Activated naive CD4-positive, alpha-beta T cell treated with anti-CD3 and anti-CD28 coated beads for 36 hours (primary cell): ENCODE results near the gene LGR6. TPM values are rescaled to one million over a fixed set of nuclear protein-coding genes. Genes with fewer than 3 reads are reported as not detected.
"Not testable (repeated sequence)": the region's sequence is repeated elsewhere in the genome, so short reads cannot be mapped to it uniquely, and the experiment has no call there.

Experiments
- CTCF ChIA-PET: fragments of 350-600 bp; sonication (Branson Sonifier 250); formaldehyde crosslinking; loops from one replicate; lab custom pipeline; 2021; ENCODE audit warnings: antibody characterized with exemption; lab: Charles Lee
- DNase-seq: peaks from one replicate; pipeline ENCODE4 v3.0.0-alpha.2; 2020
- H3K27ac Mint-ChIP-seq: one replicate; pipeline ENCODE4 v1.8.0; 2021; ENCODE audit warnings: mild to moderate bottlenecking, mixed read lengths
- H3K27me3 Mint-ChIP-seq: one replicate; pipeline ENCODE4 v1.8.0; 2021; ENCODE audit warnings: low read depth, mixed read lengths
- H3K36me3 Mint-ChIP-seq: one replicate; pipeline ENCODE4 v1.8.0; 2021; ENCODE audit warnings: low read depth, mixed read lengths
- H3K4me1 Mint-ChIP-seq: one replicate; pipeline ENCODE4 v1.8.0; 2021; ENCODE audit warnings: low read depth, mixed read lengths
- H3K4me3 Mint-ChIP-seq: one replicate; pipeline ENCODE4 v1.8.0; 2021; ENCODE audit warnings: mild to moderate bottlenecking, moderate library complexity, mixed read lengths
- H3K9me3 Mint-ChIP-seq: one replicate; pipeline ENCODE4 v1.8.0; 2021; ENCODE audit warnings: mixed read lengths
- intact Hi-C: fragments of 100-400 bp; cut with micrococcal nuclease; formaldehyde crosslinking; loops from one replicate; pipeline ENCODE4 v1.15.1; 2023
- total RNA-seq, 2 experiments: library from RNA; stranded (reverse); gene quantifications; one replicate each; pipeline ENCODE4 v1.2.3, GENCODE V29; 2021

Gene LGR6
- total RNA-seq, 2 experiments from 2014 or later: 0.19 to 0.22 TPM

GRCh38 chr1:202161151-202162046 lies 32.2 kb upstream of the LGR6 start:
- Mint-ChIP-seq H3K9me3 (no peaks in the 10 kb centered on the region), H3K4me1 (peaks cover 82% of the 10 kb centered on the region), H3K27ac (peak overlapping the region; percentile 100), H3K4me3 (peak overlapping the region; percentile 99), H3K36me3 (peaks cover 28% of the 10 kb centered on the region), H3K27me3 (no peaks in the 10 kb centered on the region)
- CTCF ChIA-PET: interaction anchor here (1.0 to 2.3 kb wide), 9 partner anchors 13 to 558 kb away, joined by 4 to 14 read pairs (median 6); partner anchors contain the start of genes ARL8A, LGR6 and UBE2T
- no peak for DNase-seq
- intact Hi-C loops: loop anchor here (2.0 to 5.0 kb wide), 2 partner anchors 23 to 646 kb away; partner anchors contain the start of gene KDM5B

GRCh38 chr1:202162047-202162417 lies 31.6 kb upstream of the LGR6 start:
- Mint-ChIP-seq H3K27ac (peak overlapping the region; percentile 78), H3K27me3 (no peaks in the 10 kb centered on the region), H3K4me1 (peaks cover 79% of the 10 kb centered on the region), H3K4me3 (peak overlapping the region; percentile 99), H3K9me3 (no peaks in the 10 kb centered on the region), H3K36me3 (peaks cover 26% of the 10 kb centered on the region)
- CTCF ChIA-PET: interaction anchor here (1.1 to 2.5 kb wide), 3 partner anchors 13 to 26 kb away, joined by 4 to 10 read pairs (median 5); no protein-coding TSS in a partner anchor
- peak; percentile 61 for DNase-seq
- intact Hi-C loops: loop anchor here (5.0 kb wide), 1 partner anchor 645 kb away; the partner anchor contains the start of gene KDM5B

GRCh38 chr1:202162418-202163280 lies 30.9 kb upstream of the LGR6 start:
- H3K27me3 Mint-ChIP-seq: no peaks in the 10 kb centered on the region
- H3K4me1 Mint-ChIP-seq: peaks cover 75% of the 10 kb centered on the region
- H3K36me3 Mint-ChIP-seq: peaks cover 23% of the 10 kb centered on the region
- peak; percentile 53 for DNase-seq
- H3K9me3 Mint-ChIP-seq: no peaks in the 10 kb centered on the region
- H3K4me3 Mint-ChIP-seq: peak overlapping the region; percentile 63
- CTCF ChIA-PET: interaction anchor here (0.6 to 2.5 kb wide), 7 partner anchors 8 to 30 kb away, joined by 3 to 10 read pairs (median 3); no protein-coding TSS in a partner anchor
- peak overlapping the region; percentile 78 for H3K27ac Mint-ChIP-seq
- intact Hi-C loops: loop anchor here (5.0 kb wide), 1 partner anchor 645 kb away; the partner anchor contains the start of gene KDM5B

GRCh38 chr1:202163281-202164270 lies 30.0 kb upstream of the LGR6 start:
- Mint-ChIP-seq H3K4me1 (peaks cover 67% of the 10 kb centered on the region), H3K27me3 (no peaks in the 10 kb centered on the region), H3K9me3 (no peaks in the 10 kb centered on the region), H3K4me3 (peak overlapping the region; percentile 39), H3K36me3 (peaks cover 17% of the 10 kb centered on the region), H3K27ac (no peak overlapping the region)
- CTCF ChIA-PET: interaction anchor here (0.9 to 2.5 kb wide), 4 partner anchors 21 to 28 kb away, joined by 3 to 10 read pairs (median 3); no protein-coding TSS in a partner anchor
- DNase-seq: no peak
- intact Hi-C loops: loop anchor here (5.0 kb wide), 1 partner anchor 644 kb away; the partner anchor contains the start of gene KDM5B

- Mint-ChIP-seq H3K4me1 (peaks cover 60% of the 10 kb centered on the region), H3K27me3 (no peaks in the 10 kb centered on the region), H3K4me3 (peak overlapping the region; percentile 39), H3K9me3 (no peaks in the 10 kb centered on the region), H3K36me3 (peaks cover 8% of the 10 kb centered on the region), H3K27ac (peak overlapping the region; percentile 72)
- DNase-seq: peak; percentile 88
- intact Hi-C loops: loop anchor here (5.0 kb wide), 1 partner anchor 643 kb away; the partner anchor contains the start of gene KDM5B
- CTCF ChIA-PET: interaction anchor here (0.7 to 2.5 kb wide), 4 partner anchors 10 to 25 kb away, joined by 3 to 10 read pairs (median 6); no protein-coding TSS in a partner anchor
Observed at GRCh38 chr1:202164271-202165037, 29.1 kb upstream of the LGR6 start.

GRCh38 chr1:202165267-202165941 lies 28.2 kb upstream of the LGR6 start:
- DNase-seq: peak; percentile 43
- H3K27ac Mint-ChIP-seq: peak overlapping the region; percentile 72
- peak overlapping the region; percentile 39 for H3K4me3 Mint-ChIP-seq
- H3K27me3 Mint-ChIP-seq: no peaks in the 10 kb centered on the region
- CTCF ChIA-PET: interaction anchor here (0.5 to 2.4 kb wide), 7 partner anchors 8 to 166 kb away, joined by 3 to 9 read pairs (median 3); no protein-coding TSS in a partner anchor
- intact Hi-C loops: no loop called here
- H3K4me1 Mint-ChIP-seq: peaks cover 57% of the 10 kb centered on the region
- H3K9me3 Mint-ChIP-seq: no peaks in the 10 kb centered on the region
- H3K36me3 Mint-ChIP-seq: peaks cover under 1% of the 10 kb centered on the region

- H3K4me3 Mint-ChIP-seq: no peak overlapping the region
- CTCF ChIA-PET: interaction anchor here (1.1 to 2.4 kb wide), 4 partner anchors 9 to 166 kb away, joined by 3 to 9 read pairs (median 6); no protein-coding TSS in a partner anchor
- H3K9me3 Mint-ChIP-seq: no peaks in the 10 kb centered on the region
- intact Hi-C loops: no loop called here
- no peaks in the 10 kb centered on the region for H3K27me3 Mint-ChIP-seq
- DNase-seq: no peak
- no peak overlapping the region for H3K27ac Mint-ChIP-seq
- H3K36me3 Mint-ChIP-seq: no peaks in the 10 kb centered on the region
- peaks cover 49% of the 10 kb centered on the region for H3K4me1 Mint-ChIP-seq
Observed at GRCh38 chr1:202165942-202166843, 27.4 kb upstream of the LGR6 start.

GRCh38 chr1:202167054-202167453 lies 26.5 kb upstream of the LGR6 start:
- H3K4me1 Mint-ChIP-seq: peaks cover 40% of the 10 kb centered on the region
- DNase-seq, H3K27ac Mint-ChIP-seq, H3K27me3 Mint-ChIP-seq, H3K36me3 Mint-ChIP-seq, H3K9me3 Mint-ChIP-seq, intact Hi-C loops, H3K4me3 Mint-ChIP-seq: not testable (repeated sequence)
- CTCF ChIA-PET: interaction anchor here (2.4 kb wide), 1 partner anchor 22 kb away, joined by 8 read pairs; no protein-coding TSS in a partner anchor

- H3K27ac Mint-ChIP-seq: no peak overlapping the region
- no peaks in the 10 kb centered on the region for H3K9me3 Mint-ChIP-seq
- CTCF ChIA-PET: no interaction called here
- intact Hi-C loops: no loop called here
- no peaks in the 10 kb centered on the region for H3K27me3 Mint-ChIP-seq
- H3K36me3 Mint-ChIP-seq: no peaks in the 10 kb centered on the region
- DNase-seq: no peak
- H3K4me3 Mint-ChIP-seq: no peak overlapping the region
- peaks cover 32% of the 10 kb centered on the region for H3K4me1 Mint-ChIP-seq
Observed at GRCh38 chr1:202167708-202168415, 25.7 kb upstream of the LGR6 start.
